T47D (cell line): ENCODE measurements around the gene TSC22D1.
"Not testable (repeated sequence)": the region's sequence is repeated elsewhere in the genome, so short reads cannot be mapped to it uniquely, and the experiment has no call there.

Source experiments
- DNase-seq, 2 experiments: peaks; one replicate each; pipeline versions ENCODE4 v3.0.0 to v3.0.0-alpha.2; 2011 to 2012; ENCODE audit warnings: low read depth in 1 of 2, low spot score in 1 of 2
- JUND ChIP-seq: IDR thresholded peaks from 2 replicates; pipeline ENCODE4 v1.6.1; 2012; ENCODE audit warnings: low read depth
- in situ Hi-C: cut with HindIII; loops from 2 replicates; pipeline ENCODE4 v1.10.0; 2016; ENCODE audit warnings: low sequenced_read_pairs, low pct_unique_long_range_greater_than_20kb

The TSC22D1 gene

DNA sequence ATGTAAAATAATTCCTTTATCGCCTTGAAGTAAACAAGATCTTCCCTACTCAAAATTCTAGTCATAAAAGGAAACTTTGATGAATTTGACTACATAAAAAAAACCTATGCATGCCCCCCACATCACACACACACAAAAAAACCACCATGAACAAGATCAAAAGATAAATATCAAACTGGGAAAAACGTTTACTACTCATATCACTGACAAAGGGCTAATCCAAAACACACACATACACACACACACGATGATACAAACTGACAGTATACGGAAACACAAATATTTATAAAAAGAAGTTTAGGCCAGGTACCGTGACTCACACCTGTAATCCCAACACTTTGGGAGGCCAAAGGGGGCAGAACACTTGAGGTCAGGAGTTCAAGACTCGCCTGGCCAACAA is 61.9 kb downstream of the TSC22D1 start:
- DNase-seq: no peak
- in situ Hi-C loops: no loop called here
- no peak for TF ChIP-seq JUND

DNA sequence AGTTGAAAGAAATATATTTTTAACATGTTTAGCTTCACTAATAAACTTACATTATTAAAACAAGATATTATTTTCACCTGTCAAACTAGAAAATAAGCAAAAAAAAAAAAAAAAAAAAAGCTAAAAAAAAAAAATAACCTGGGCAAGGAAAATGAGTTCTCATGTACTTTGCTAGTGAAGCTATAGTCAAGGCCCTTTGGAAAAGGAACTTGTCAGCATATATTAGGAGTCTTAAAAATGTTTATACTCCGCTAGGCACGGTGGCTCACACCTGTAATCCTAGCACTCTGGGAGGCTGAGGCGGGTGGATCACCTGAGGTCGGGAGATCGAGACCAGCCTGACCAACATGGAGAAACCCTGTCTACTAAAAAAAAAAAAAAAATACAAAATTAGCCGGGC is 66.3 kb downstream of the TSC22D1 start:
- DNase-seq, in situ Hi-C loops: not testable (repeated sequence)

DNA sequence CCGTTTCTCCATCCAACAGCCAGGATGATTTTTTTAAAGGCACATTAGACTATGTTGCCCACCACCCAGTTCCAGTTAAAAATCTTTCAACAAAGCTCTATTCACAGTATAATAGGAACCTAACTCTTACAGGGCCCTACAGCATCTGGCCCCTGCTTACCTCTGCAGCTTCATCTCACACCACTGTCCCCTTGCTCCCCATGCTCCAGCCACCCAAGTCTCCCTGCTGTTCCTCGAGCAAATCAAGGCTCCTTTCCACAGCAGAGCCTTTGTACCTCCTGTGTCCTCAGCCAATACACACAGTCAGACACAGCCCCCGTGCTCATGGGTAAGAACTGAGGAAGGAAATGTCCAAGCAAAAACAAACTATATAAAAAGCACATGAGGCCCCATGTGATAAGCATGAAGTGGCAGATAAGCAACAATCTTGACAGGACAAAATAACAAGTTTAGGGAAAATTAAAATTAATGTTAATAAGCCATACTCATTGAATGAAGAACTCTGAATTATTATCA is 67.5 kb downstream of the TSC22D1 start:
- no peak for DNase-seq
- in situ Hi-C loops: no loop called here
- TF ChIP-seq JUND: no peak

DNA sequence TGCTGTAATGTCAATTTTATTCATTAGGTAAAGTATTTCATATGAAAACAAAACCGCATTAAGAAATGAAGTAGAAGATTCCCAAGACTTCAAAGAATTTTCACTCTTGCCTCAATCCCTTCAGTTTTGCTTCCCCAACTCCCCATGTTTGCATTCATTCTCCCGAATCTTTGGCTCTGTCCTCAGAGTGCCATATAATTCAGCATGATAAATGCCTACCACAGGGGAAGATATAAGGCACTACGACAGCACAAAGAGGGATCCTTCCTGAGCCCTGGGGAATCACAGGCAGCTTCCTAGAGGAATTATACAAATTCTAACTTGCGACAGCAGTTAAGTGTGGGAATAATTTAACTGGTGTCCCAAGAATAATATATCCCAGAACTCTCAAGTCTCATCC is 68.5 kb downstream of the TSC22D1 start:
- TF ChIP-seq JUND: no peak
- in situ Hi-C loops: no loop called here
- DNase-seq: no peak

DNA sequence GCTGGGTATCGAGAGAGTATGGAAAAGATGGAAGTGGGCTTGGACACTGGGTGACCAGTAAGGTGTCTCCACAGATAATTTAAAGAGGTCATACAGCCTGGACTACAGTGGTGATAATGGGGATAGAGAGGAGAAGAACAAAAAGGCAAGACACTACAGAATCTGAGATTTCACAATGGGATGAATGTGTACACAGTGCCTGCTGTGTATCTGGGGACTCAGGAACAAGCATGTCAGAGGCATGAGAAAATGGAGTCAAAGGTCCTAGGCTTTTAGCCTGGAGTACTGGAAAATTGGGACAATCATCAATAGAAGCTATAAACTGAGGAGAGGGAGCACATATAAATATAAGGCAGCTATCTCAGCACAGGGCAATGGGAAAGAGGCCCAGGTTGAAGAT is 69.4 kb downstream of the TSC22D1 start:
- no peak for DNase-seq
- no peak for TF ChIP-seq JUND
- in situ Hi-C loops: no loop called here

DNA sequence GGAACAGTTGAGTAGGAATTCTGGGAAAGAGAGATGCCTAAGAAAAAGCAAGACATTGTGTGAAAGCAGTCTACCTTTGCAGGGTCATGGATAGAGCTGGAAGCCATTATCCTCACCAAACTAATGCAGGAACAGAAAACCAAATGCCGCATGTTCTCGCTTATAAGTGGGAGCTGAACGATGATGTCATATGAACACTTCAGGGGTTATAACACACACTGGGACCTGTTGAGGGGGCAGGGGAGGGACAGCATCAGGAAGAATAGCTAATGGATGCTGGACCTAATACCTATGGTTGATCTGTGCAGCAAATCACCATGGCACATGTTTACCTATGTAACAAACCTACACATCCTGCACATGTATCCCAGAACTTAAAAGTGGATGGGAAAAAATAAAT is 69.9 kb downstream of the TSC22D1 start:
- DNase-seq: no peak
- in situ Hi-C loops: no loop called here

DNA sequence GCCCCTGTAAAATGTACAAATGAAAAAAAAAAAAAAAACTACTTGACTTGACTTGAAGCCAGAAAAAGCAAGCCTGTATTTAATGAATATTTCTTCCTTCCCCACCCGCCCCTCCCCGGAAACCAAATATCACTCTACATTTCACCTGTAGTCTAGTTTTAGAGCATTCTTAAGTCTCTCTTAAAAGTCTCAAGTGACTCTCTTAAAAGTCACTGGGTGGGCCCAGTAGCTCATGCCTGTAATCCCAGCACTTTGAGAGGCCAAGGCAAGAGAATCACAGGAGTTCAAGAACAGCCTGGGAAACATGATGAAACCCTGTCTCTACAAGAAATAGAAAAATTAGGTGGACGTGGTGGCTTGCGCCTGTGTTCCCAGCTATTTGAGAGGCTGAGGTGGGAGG is 72.0 kb downstream of the TSC22D1 start:
- no peak for DNase-seq
- in situ Hi-C loops: no loop called here
- no peak for TF ChIP-seq JUND

More for the DNA sequence above, 69.9 kb downstream of the TSC22D1 start:
- TF ChIP-seq JUND: no peak

DNA sequence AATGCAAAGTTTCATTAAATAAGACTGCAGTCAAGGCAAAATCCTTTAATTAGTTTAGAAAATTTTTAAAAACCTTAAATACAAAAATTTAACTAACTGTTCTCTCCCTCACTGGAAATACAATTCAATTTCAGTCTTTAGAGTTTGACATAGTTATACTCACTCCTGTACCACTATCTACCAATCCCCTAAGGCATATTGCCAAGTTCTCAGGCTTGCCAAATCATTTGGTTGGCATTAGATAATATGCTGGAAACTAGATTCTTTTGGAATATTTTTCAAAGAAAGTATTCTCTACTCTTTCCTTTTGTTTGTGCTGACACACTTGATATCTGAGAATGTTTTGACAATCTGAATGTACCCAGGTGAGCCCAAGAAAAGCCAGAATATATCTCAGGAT is 77.2 kb downstream of the TSC22D1 start:
- no peak for TF ChIP-seq JUND

DNA sequence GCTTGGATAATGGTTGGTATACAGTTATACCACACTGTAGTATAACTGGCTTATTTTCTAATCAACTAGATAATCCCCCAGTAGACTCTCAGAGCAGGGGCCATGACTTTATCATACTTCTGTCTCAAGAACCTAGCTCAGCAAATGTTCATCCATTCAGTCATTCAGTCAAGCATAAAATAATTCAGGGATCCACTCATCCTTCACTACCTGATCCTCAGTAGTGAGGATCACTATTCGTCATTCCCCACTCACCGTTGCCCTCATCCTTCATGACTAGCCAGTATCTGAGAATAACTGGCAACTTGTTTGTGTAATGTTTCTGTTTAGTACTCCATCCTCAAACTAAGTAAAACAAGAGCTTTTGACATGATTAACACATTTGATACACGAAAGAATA is 77.6 kb downstream of the TSC22D1 start:
- in situ Hi-C loops: no loop called here
- DNase-seq: no peak

More for the DNA sequence above, 77.2 kb downstream of the TSC22D1 start:
- no peak for DNase-seq
- in situ Hi-C loops: no loop called here

DNA sequence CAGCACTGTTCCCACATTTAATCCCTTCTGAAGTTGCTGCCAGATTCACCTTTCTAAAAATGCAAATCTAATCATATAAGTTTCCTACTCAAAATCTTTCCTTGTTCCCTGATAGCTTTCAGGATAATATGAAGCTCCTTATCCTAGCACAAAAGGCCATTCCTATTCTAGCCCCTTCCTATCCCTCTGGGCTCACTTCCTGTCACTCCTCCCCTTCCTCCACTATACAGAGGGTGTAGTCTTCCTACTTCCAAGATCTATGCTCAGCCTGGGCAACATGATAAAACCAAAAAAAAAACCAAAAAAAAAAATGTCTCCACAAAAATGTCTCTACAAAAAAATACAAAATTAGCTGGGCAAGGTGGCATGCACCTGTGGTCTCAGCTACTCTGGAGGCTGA is 78.3 kb downstream of the TSC22D1 start:
- in situ Hi-C loops: no loop called here
- no peak for DNase-seq
- TF ChIP-seq JUND: no peak

More for the DNA sequence above, 77.6 kb downstream of the TSC22D1 start:
- no peak for TF ChIP-seq JUND

DNA sequence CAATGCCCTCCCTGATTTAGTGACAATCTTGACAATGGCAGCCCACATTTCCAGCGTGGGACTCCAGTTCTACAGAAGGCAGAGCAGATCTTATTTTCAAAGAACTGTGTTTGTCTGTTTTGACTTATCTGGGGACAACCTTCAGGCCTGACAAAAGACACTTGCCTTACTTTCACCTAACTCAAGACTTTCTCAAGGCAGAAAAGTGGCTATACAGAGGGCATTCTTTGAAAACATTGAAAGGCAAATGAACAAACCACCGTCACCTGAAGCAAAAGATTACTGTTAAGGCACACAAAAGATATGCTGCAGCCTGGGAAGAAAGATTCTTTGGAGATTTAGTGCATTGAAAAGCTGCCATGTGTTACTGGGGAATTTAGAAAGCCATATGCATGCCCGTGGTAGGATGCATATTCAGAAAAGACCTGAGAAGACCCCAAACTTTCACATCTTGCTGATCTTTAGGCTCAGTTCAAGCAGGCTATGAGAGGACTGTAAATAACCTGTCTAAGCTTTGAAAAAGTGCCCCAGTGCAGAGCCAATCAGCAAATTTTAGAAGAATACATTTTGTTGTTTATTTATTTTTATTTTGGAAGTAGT is 82.8 kb downstream of the TSC22D1 start:
- no peak for TF ChIP-seq JUND
- DNase-seq: no peak
- in situ Hi-C loops: no loop called here

DNA sequence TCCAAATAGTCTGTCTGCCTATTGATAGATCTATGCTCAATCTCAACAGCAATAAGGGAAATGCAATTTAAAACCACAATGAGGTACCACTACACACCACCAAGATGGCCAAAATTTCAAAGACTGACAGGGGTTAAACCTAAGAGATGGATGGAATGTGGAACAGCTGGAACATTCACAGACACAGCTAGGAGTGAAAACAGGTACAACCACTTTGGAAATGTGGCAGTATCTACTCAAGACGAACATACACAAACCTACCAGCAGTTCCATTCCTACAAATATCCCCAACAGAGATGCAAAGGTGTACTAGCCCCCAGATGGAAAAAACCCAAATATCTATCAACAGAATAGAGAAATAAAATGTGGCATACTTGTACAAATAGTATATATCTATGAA is 86.4 kb downstream of the TSC22D1 start:
- no peak for TF ChIP-seq JUND
- in situ Hi-C loops: no loop called here
- peak in 1 of 2 experiments; percentile 78 for DNase-seq

DNA sequence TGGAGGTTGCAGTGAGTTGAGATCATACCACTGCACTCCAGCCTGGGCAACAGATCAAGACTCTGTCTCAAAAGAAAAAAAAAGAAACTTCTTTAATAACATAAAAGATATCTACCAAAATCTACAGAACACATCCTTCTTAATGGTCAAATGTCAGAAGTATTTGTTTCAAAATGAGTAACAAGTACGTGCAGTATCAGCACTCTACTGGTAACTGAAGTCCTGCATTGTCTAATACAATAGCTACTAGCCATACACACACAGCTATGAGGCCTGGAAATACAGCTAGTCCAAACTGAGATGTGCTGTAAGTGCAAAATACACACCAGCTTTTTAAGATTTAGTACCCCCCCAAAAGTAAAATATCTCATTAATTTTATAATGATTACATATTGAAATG is 88.1 kb downstream of the TSC22D1 start:
- DNase-seq: no peak
- no peak for TF ChIP-seq JUND
- in situ Hi-C loops: no loop called here

DNA sequence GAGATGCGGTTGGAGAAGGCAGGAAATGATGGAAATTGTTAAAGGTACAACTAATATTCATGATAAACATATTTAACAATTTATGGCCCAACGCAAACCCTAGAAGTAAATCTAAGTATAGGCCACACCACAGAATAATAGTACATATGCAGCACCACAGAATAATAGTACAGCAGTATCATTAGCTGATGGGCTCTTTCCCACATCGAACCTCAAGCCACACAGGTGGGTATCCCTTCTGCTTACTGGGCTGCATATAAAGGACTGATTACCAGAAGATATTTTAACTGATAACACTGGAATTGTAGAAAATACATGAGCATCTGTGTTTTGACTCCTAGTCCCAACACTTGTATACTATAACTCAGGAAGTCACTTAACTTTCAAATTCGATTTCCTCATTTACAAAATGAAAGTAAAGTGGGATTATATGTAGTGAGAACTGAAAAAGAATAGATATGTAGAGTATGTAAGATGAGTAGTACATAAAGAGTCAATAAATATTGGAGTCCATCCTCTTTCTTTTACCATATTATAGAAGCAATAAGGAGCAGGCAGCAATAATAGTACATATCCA is 91.5 kb downstream of the TSC22D1 start:
- no peak for DNase-seq
- in situ Hi-C loops: no loop called here
- TF ChIP-seq JUND: no peak
